GM12873 (cell line): Measurements from ENCODE around the gene SRGAP3.

ENCODE experiments used
- CTCF ChIP-seq: IDR thresholded peaks from 2 replicates; pipeline ENCODE4 v1.5.1; 2012; ENCODE audit warnings: low read depth, mild to moderate bottlenecking, moderate library complexity, low read length, control low read depth; ENCODE audit not compliant: insufficient read depth; ENCODE audit errors: missing control alignments

The SRGAP3 gene

GRCh38 chr3:9013782-9014563 is 235.5 kb downstream of the SRGAP3 start:
- no peak for TF ChIP-seq CTCF

GRCh38 chr3:9012521-9012920 is 236.9 kb downstream of the SRGAP3 start:
- no peak for TF ChIP-seq CTCF

- TF ChIP-seq CTCF: no peak
Measured at GRCh38 chr3:9009976-9010545, 239.4 kb downstream of the SRGAP3 start.

- no peak for TF ChIP-seq CTCF
Measured at GRCh38 chr3:9008550-9009255, 240.7 kb downstream of the SRGAP3 start.

GRCh38 chr3:9007928-9008327 is 241.5 kb downstream of the SRGAP3 start:
- TF ChIP-seq CTCF: no peak

GRCh38 chr3:9007213-9007612 is 242.2 kb downstream of the SRGAP3 start:
- no peak for TF ChIP-seq CTCF

- no peak for TF ChIP-seq CTCF
Measured at GRCh38 chr3:9000041-9000440, 249.4 kb downstream of the SRGAP3 start.
